IPS-15b (cell line): Measurements from ENCODE around the gene PPP1R13L.
"Not testable (repeated sequence)": the region's sequence is repeated elsewhere in the genome, so short reads cannot be mapped to it uniquely, and the experiment has no call there.

Source experiments
- H3K27me3 ChIP-seq: one replicate; pipeline ENCODE4 v1.6.1; 2013; ENCODE audit warnings: low read length; ENCODE audit not compliant: control insufficient read depth, insufficient read depth
- H3K36me3 ChIP-seq: one replicate; pipeline ENCODE4 v1.6.1; 2013; ENCODE audit warnings: low read length; ENCODE audit not compliant: control insufficient read depth, insufficient read depth
- H3K4me1 ChIP-seq: one replicate; pipeline ENCODE4 v1.6.1; 2013; ENCODE audit warnings: mild to moderate bottlenecking, low read length; ENCODE audit not compliant: control insufficient read depth, insufficient read depth
- H3K4me3 ChIP-seq: one replicate; pipeline ENCODE4 v1.5.1; 2013; ENCODE audit warnings: low read depth, low read length
- H3K9ac ChIP-seq: one replicate; pipeline ENCODE4 v1.6.1; 2013; ENCODE audit warnings: low read depth, mild to moderate bottlenecking, low read length
- H3K9me3 ChIP-seq: one replicate; pipeline ENCODE4 v1.6.1; 2013; ENCODE audit warnings: mild to moderate bottlenecking, low read length; ENCODE audit not compliant: control insufficient read depth, insufficient read depth

PPP1R13L gene

DNA sequence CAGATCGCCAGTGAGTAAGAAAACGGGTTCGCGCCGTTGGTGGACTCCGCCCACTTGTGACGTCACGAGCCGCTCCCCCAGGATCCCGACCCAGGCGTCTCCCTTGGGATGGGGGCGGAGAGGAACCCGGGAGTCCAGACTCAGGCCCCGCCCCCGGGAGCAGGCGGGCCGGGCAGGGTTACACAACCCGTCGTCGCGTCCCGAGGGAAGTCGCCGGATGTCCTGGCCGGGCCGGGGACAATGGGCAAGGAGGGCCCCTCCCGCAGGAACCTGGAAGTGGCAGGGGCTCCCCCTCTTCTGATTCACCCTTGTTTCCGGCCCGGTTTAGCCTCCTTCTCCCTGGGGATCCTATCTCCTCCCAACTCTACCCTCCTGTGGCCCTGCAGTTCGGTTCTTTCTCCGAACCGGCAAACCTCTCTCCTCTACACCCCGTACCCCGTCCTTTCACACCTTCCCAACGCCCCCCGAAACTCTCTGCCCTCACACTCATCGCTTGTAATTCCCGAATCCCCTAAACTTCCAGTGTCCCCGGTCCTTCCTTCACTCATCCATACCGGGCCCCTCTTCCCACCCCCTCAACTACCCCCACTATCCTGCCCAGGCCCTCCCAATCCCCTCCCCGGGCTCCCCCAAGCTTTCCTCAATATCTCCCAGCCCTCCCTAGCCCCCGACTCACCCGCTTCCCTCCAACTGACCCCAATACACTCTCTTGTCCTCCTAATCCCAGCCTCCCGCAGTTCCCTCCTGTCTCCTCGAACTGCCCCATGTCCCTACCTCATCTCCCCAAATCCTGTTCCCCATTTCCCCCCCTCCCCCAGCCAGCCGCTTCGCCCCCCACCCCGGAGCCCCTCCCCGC, 38.8 kb upstream of the PPP1R13L start:
- Histone ChIP-seq H3K27me3 (peaks cover 27% of the 10 kb centered on the region), H3K36me3 (no peaks in the 10 kb centered on the region), H3K4me3 (peak overlapping the region; percentile 66), H3K4me1 (no peaks in the 10 kb centered on the region), H3K9ac (no peak overlapping the region), H3K9me3 (no peaks in the 10 kb centered on the region)

GRCh38 chr19:45442778-45443461, 38.1 kb upstream of the PPP1R13L start:
- Histone ChIP-seq H3K9ac (no peak overlapping the region), H3K4me3 (peak overlapping the region; percentile 66), H3K4me1 (no peaks in the 10 kb centered on the region), H3K9me3 (no peaks in the 10 kb centered on the region), H3K27me3 (peaks cover 27% of the 10 kb centered on the region), H3K36me3 (no peaks in the 10 kb centered on the region)

DNA sequence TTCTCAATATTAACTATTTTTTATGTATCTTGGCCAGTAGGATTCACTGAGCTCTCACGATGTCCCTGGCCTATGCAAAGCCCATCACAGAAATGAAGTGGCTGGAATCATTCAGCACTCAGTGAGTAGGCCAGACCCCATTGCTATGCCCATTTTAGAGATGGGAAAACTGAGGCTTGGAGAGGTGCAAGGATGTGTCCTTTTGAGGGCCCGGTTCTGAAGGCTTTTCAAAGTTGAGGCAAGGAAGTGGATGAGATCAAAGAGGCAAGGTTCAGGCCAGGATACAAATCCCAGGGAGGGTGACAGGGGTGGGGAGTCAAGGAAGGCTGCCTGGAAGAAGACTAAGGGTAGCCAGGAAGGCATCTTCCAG, 37.5 kb upstream of the PPP1R13L start:
- no peaks in the 10 kb centered on the region for H3K4me1 ChIP-seq
- peaks cover 27% of the 10 kb centered on the region for H3K27me3 ChIP-seq
- H3K9me3 ChIP-seq = no peaks in the 10 kb centered on the region
- H3K36me3 ChIP-seq = no peaks in the 10 kb centered on the region
- no peak overlapping the region for H3K4me3 ChIP-seq
- no peak overlapping the region for H3K9ac ChIP-seq

DNA sequence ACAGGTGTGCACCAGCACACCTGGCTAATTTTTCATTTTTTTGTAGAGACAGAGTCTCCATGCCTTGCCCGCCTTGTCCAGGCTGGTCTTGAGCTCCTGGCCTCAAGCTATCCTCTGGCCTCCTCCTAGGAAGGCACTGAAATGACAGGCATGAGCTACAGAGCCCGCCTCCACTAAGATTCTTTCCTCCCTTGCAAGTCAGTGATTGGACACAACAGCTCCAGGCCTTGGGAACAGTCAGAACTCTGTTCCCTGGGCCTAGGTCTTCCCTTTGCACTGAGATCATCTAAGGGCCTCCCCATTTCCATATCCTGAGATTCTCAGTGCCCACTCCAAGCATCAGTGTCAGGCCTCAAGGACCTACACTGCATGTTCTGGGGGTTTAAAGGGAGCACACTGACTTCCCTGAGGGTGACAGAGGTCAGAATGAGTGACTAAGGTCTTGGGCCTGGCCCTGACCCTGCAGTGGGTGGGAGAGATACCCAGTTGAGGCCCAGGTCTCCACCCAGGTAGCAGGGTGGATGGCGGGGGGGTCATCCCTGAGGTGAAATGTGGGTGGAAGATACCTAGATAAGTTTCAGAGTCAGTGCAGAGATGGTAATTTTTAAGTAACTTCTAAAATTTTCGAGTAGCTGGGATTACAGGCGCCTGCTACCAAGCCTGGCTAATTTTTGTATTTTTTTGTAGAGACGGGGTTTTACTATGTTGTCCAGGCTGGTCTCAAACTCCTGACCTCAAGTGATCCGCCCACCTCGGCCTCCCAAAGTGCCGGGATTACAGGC, 36.2 kb upstream of the PPP1R13L start:
- Histone ChIP-seq H3K4me1 (no peaks in the 10 kb centered on the region), H3K36me3 (no peaks in the 10 kb centered on the region), H3K9me3 (no peaks in the 10 kb centered on the region), H3K27me3 (peaks cover 27% of the 10 kb centered on the region), H3K4me3 (no peak overlapping the region), H3K9ac (no peak overlapping the region)

DNA sequence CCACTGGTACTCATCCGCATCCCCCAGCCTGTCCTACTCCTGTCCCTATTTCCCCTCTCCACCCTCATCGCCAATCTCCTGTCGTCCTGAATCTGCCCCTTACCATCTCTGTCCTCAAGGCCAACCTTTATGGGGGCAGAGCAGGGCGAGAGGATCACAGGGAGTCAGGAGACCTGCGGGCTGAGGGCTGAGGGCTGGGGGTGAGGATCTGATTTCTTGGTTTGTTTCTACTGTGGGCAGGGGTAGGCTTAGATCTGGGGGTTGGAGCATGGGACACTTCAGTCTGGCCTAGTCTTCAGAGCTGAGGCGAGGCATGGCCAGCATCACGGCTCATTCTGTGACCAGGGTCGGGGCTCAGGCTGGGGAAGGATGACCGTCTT, 35.4 kb upstream of the PPP1R13L start:
- no peaks in the 10 kb centered on the region for H3K4me1 ChIP-seq
- no peaks in the 10 kb centered on the region for H3K9me3 ChIP-seq
- no peaks in the 10 kb centered on the region for H3K36me3 ChIP-seq
- no peak overlapping the region for H3K9ac ChIP-seq
- H3K4me3 ChIP-seq = peak overlapping the region; percentile 46
- H3K27me3 ChIP-seq = peaks cover 24% of the 10 kb centered on the region

DNA sequence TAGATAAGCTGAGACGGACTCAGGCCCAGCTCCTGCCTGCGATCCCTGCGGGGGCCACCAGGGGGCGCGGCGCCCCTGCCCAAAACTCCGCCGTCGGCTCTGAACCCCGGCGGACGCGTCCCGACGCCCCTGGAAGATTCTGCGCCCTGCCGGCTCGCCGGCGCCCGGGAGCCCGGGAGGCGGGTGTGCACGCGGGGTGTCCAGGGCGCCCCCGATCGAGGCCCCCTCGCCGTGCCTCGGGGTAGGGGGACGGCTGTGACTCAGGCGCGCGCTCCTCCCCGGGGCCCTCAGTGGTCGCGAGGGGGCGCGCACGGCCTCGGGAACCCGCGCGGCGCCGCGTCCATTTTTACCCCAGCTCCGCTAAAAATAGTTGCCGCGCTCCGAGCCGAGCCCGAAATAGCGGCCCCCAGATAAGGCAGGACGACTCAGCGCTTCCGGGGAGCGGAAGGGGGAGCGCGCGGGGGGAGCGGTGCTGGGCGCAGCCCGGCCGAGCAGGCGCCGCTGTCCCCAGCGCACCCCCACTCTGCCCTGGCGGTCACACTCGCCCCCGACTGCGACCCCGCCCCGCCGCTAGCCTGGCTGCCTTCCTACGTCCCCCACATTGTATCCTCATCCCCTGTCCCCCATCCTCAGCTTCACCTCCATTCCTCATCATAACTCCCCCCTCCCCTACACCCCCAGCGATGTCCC, 34.8 kb upstream of the PPP1R13L start:
- Histone ChIP-seq H3K9me3 (no peaks in the 10 kb centered on the region), H3K36me3 (no peaks in the 10 kb centered on the region), H3K4me3 (peak overlapping the region; percentile 46), H3K27me3 (peaks cover 19% of the 10 kb centered on the region), H3K9ac (no peak overlapping the region), H3K4me1 (no peaks in the 10 kb centered on the region)

DNA sequence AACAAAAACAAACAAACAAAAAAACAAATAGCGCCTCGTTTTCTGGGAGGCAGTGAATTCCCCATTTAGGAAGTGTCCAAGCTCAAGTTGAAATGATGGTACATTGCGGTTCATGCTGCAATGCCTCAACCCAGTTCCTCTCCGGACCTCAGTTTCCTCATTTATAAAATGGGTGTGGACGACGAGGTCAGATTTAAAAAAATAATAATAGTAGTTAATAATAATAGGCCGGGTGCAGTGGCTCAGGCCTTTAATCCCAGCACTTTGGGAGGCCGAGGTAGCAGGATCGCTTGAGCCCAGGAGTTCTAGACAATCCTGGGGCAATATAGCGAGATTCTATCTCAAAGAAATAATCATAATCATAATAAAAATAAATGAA, 34.3 kb upstream of the PPP1R13L start:
- Histone ChIP-seq H3K4me1 (no peaks in the 10 kb centered on the region), H3K4me3 (no peak overlapping the region), H3K9ac (no peak overlapping the region), H3K9me3 (no peaks in the 10 kb centered on the region), H3K27me3 (peaks cover 18% of the 10 kb centered on the region), H3K36me3 (no peaks in the 10 kb centered on the region)

DNA sequence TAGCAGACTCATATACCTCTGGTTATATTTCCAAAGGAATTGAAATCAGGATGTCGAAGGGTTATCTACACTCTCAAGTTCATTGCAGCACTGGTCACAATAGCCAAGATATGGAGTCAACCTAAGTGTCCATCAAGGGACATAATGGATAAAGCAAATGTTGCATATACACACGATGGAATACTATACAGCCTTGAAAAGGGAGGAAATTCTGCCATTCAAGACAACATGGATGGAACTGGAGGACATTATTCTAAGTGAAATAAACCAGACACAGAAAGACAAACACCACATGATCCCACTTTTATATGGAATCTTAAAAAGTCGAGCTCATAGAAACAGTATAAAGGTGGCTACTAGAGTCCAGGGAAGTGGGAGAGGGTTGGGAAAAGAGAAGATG, 32.5 kb upstream of the PPP1R13L start:
- H3K27me3 ChIP-seq = peaks cover 11% of the 10 kb centered on the region
- H3K9me3 ChIP-seq = no peaks in the 10 kb centered on the region

GRCh38 chr19:45432543-45432942, 27.7 kb upstream of the PPP1R13L start:
- not testable (repeated sequence) for H3K4me3 ChIP-seq, H3K9me3 ChIP-seq, H3K27me3 ChIP-seq

More for the DNA sequence above, 32.5 kb upstream of the PPP1R13L start:
- no peaks in the 10 kb centered on the region for H3K36me3 ChIP-seq
- no peak overlapping the region for H3K9ac ChIP-seq
- H3K4me1 ChIP-seq = no peaks in the 10 kb centered on the region
- no peak overlapping the region for H3K4me3 ChIP-seq

GRCh38 chr19:45431008-45431407, 26.1 kb upstream of the PPP1R13L start:
- not testable (repeated sequence) for H3K27me3 ChIP-seq, H3K4me3 ChIP-seq, H3K9me3 ChIP-seq, H3K36me3 ChIP-seq, H3K4me1 ChIP-seq, H3K9ac ChIP-seq

More at GRCh38 chr19:45432543-45432942, 27.7 kb upstream of the PPP1R13L start:
- H3K4me1 ChIP-seq, H3K36me3 ChIP-seq, H3K9ac ChIP-seq: not testable (repeated sequence)

DNA sequence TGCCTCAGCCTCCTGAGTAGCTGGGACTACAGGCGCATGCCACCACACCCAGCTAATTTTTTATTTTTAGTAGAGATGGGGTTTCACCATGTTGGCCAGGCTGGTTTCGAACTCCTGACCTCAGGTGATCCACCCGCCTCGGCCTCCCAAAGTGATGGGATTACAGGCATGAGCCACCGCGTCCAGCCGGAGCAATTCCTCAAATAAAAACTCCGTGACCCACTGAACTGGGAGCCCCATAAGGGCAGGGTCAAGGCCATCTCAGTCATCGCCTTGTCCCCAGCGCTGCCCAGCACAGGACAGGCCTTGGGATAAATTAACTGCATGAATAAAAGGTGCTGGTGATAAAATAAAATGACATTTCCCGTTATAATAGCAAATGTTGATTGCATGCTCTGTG, 25.0 kb upstream of the PPP1R13L start:
- H3K36me3 ChIP-seq, H3K27me3 ChIP-seq, H3K9me3 ChIP-seq, H3K4me1 ChIP-seq, H3K9ac ChIP-seq, H3K4me3 ChIP-seq: not testable (repeated sequence)
